GM13976 (cell line): ENCODE measurements around the gene GTF2IRD1.

Experiments
- DNase-seq: peaks from one replicate; pipeline ENCODE4 v3.0.0; 2012; ENCODE audit warnings: low spot score
- CTCF ChIP-seq: IDR thresholded peaks from 2 replicates; pipeline ENCODE4 v1.5.1; 2012; ENCODE audit warnings: borderline replicate concordance, mild to moderate bottlenecking; ENCODE audit not compliant: insufficient read depth; ENCODE audit errors: extremely low read depth, missing control alignments, control extremely low read depth
- in situ Hi-C: fragments of 300-500 bp; cut with MboI; formaldehyde crosslinking; loops from one replicate; pipeline ENCODE4 v1.12.0; 2022; ENCODE audit warnings: low sequenced_read_pairs, mixed read lengths, inconsistent platforms; ENCODE audit not compliant: unreplicated experiment

The GTF2IRD1 gene

GRCh38 chr7:74455291-74455804, 1.6 kb downstream of the GTF2IRD1 start:
- DNase-seq: no peak
- no peak for TF ChIP-seq CTCF
- in situ Hi-C loops: no loop called here

- in situ Hi-C loops: no loop called here
- DNase-seq: no peak
- no peak for TF ChIP-seq CTCF
These were observed 2.2 kb downstream of the GTF2IRD1 start for GRCh38 chr7:74455928-74456327.

- TF ChIP-seq CTCF: no peak
- in situ Hi-C loops: no loop called here
- no peak for DNase-seq
These were observed 3.3 kb downstream of the GTF2IRD1 start for GRCh38 chr7:74457007-74457406.

GRCh38 chr7:74461970-74462706, 8.4 kb downstream of the GTF2IRD1 start:
- in situ Hi-C loops: no loop called here
- no peak for TF ChIP-seq CTCF
- DNase-seq: no peak

GRCh38 chr7:74462707-74463100, 9.0 kb downstream of the GTF2IRD1 start:
- in situ Hi-C loops: no loop called here
- no peak for TF ChIP-seq CTCF

GRCh38 chr7:74464931-74465886, 11.5 kb downstream of the GTF2IRD1 start:
- no peak for DNase-seq

More at GRCh38 chr7:74462707-74463100, 9.0 kb downstream of the GTF2IRD1 start:
- no peak for DNase-seq

More at GRCh38 chr7:74464931-74465886, 11.5 kb downstream of the GTF2IRD1 start:
- no peak for TF ChIP-seq CTCF
- in situ Hi-C loops: no loop called here
